SK-N-SH treated with all-trans-retinoic acid at 6 μM for 48 hours (cell line): ENCODE measurements around the gene CLEC18B.

Source experiments
- ATAC-seq: fragments of 200-7000 bp; cut with Tn5 transposase; 3 replicates; pipeline ENCODE4 v1.9.1; 2020; ENCODE audit warnings: mild to moderate bottlenecking, moderate library complexity
- ARNTL ChIP-seq: fragments of 450-650 bp; formaldehyde crosslinking; IDR thresholded peaks from 2 replicates; pipeline ENCODE4 v1.5.0; 2020; ENCODE audit warnings: low read depth, mild to moderate bottlenecking, moderate library complexity, borderline replicate concordance
- BACH2 ChIP-seq: fragments of 250-450 bp; sonication (Bioruptor Pico); IDR thresholded peaks from 2 replicates; pipeline ENCODE4 v1.9.0; 2021; ENCODE audit warnings: mild to moderate bottlenecking, borderline replicate concordance
- CSDC2 ChIP-seq: fragments of 250-450 bp; sonication (Bioruptor Pico); IDR thresholded peaks from 2 replicates; pipeline ENCODE4 v1.5.0; 2020; ENCODE audit warnings: mild to moderate bottlenecking, moderate library complexity
- ESRRG ChIP-seq: fragments of 250-450 bp; sonication (Bioruptor Pico); IDR thresholded peaks from 2 replicates; pipeline ENCODE4 v1.6.1; 2021; ENCODE audit warnings: mild to moderate bottlenecking
- GLIS3 ChIP-seq: fragments of 250-450 bp; sonication (Bioruptor Pico); IDR thresholded peaks from 2 replicates; pipeline ENCODE4 v1.5.0; 2020; ENCODE audit warnings: mild to moderate bottlenecking, moderate library complexity
- ISL1 ChIP-seq: fragments of 250-450 bp; sonication (Bioruptor Pico); IDR thresholded peaks from 2 replicates; pipeline ENCODE4 v2.1.2; 2022; ENCODE audit warnings: mild to moderate bottlenecking, moderate library complexity
- OSR1 ChIP-seq: fragments of 250-450 bp; sonication (Bioruptor Pico); IDR thresholded peaks from 2 replicates; pipeline ENCODE4 v1.8.0; 2022; ENCODE audit warnings: moderate library complexity, mild to moderate bottlenecking, inconsistent platforms
- PPARA ChIP-seq: fragments of 250-450 bp; sonication (Bioruptor Pico); IDR thresholded peaks from 2 replicates; pipeline ENCODE4 v1.5.0; 2020; ENCODE audit warnings: mild to moderate bottlenecking, borderline replicate concordance
- RARB ChIP-seq: fragments of 250-450 bp; sonication (Bioruptor Pico); IDR thresholded peaks from 2 replicates; pipeline ENCODE4 v1.8.0; 2021; ENCODE audit warnings: mild to moderate bottlenecking, moderate library complexity
- SNAI2 ChIP-seq: fragments of 250-450 bp; sonication (Bioruptor Pico); IDR thresholded peaks from 2 replicates; pipeline ENCODE4 v1.5.0; 2020; ENCODE audit warnings: mild to moderate bottlenecking, moderate library complexity
- TCF4 ChIP-seq: fragments of 250-450 bp; sonication (Bioruptor Pico); IDR thresholded peaks from 2 replicates; pipeline ENCODE4 v1.8.0; 2021; ENCODE audit warnings: mild to moderate bottlenecking, moderate library complexity, borderline replicate concordance
- TOX ChIP-seq: fragments of 250-450 bp; sonication (Bioruptor Pico); IDR thresholded peaks from 2 replicates; pipeline ENCODE4 v1.8.0; 2021; ENCODE audit warnings: mild to moderate bottlenecking, moderate library complexity, borderline replicate concordance
- ZC3H10 ChIP-seq: fragments of 250-450 bp; sonication (Bioruptor Pico); IDR thresholded peaks from 2 replicates; pipeline ENCODE4 v1.5.1; 2021; ENCODE audit warnings: mild to moderate bottlenecking, moderate library complexity
- ZFP3 ChIP-seq: fragments of 250-450 bp; sonication (Bioruptor Pico); IDR thresholded peaks from 2 replicates; pipeline ENCODE4 v1.5.0; 2020; ENCODE audit warnings: mild to moderate bottlenecking, moderate library complexity
- ZFP30 ChIP-seq: fragments of 450-650 bp; formaldehyde crosslinking; IDR thresholded peaks from 2 replicates; pipeline ENCODE4 v1.5.0; 2022; ENCODE audit warnings: mild to moderate bottlenecking, moderate library complexity
- ZNF565 ChIP-seq: fragments of 450-650 bp; formaldehyde crosslinking; conservative IDR thresholded peaks from 2 replicates; pipeline ENCODE4 v1.5.0; 2020; ENCODE audit warnings: low read depth, mild to moderate bottlenecking, moderate library complexity
- ZNF8 ChIP-seq: fragments of 450-650 bp; formaldehyde crosslinking; IDR thresholded peaks from 2 replicates; pipeline ENCODE4 v1.5.0; 2020; ENCODE audit warnings: mild to moderate bottlenecking, moderate library complexity
- TF ChIP-seq, protein P1 (sequence below): fragments of 250-450 bp; sonication (Bioruptor Pico); IDR thresholded peaks from 2 replicates; pipeline ENCODE4 v1.8.0; 2021; ENCODE audit warnings: low read depth, mild to moderate bottlenecking, moderate library complexity, borderline replicate concordance
- TF ChIP-seq, protein P2 (sequence below): fragments of 250-450 bp; sonication (Bioruptor Pico); IDR thresholded peaks from 2 replicates; pipeline ENCODE4 v1.5.1; 2020; ENCODE audit warnings: low read depth, mild to moderate bottlenecking, moderate library complexity
- TF ChIP-seq, protein P3 (sequence below): fragments of 250-450 bp; sonication (Bioruptor Pico); IDR thresholded peaks from 2 replicates; pipeline ENCODE4 v1.8.0; 2020; ENCODE audit warnings: mild to moderate bottlenecking, moderate library complexity, borderline replicate concordance
- TF ChIP-seq, protein P4 (sequence below): fragments of 250-450 bp; sonication (Bioruptor Pico); IDR thresholded peaks from 2 replicates; pipeline ENCODE4 v1.5.1; 2021; ENCODE audit warnings: mild to moderate bottlenecking, moderate library complexity
- TF ChIP-seq, protein P5 (sequence below): fragments of 250-450 bp; sonication (Bioruptor Pico); IDR thresholded peaks from 2 replicates; pipeline ENCODE4 v1.5.0; 2020; ENCODE audit warnings: mild to moderate bottlenecking, moderate library complexity

Gene CLEC18B

DNA sequence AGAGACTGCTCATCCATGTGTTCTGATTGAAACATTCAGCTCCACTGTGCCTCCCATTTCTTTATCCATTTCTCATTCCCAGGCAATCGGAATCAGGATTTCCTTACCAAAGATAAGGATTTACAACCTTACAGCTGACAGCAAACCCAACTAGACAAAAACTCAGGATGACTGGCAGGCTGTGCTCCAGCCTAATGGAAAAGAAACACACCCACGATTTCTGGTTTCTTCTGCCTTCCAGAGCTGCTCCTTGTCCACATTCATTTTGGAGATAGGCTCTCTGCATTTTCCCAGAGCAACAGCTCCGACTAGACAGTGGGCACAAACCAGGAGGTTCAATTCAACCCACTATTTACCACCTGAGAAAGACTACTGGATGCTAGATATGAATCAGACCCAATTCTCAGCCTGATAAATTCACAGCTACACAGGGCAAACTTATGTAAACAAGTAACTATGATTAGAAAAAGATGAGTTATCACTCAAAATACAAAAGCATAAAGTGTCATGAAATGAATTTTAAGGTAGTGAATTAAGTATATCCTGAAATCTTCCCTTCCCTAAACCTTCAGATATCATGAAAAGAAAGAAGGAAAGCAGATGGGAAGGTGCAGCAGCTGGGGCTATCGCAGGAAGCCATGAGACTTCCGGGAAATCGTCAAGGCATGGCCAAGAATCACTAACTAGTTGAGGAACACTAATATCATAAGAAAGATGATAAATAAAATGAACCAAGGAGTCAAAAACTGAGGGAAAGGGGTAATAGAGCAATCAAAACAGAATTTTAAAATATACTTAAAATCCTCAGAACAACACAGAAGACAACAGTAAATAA lies 44.8 kb upstream of the CLEC18B start:
- ATAC-seq = no peak
- TF ChIP-seq, protein P1, sequence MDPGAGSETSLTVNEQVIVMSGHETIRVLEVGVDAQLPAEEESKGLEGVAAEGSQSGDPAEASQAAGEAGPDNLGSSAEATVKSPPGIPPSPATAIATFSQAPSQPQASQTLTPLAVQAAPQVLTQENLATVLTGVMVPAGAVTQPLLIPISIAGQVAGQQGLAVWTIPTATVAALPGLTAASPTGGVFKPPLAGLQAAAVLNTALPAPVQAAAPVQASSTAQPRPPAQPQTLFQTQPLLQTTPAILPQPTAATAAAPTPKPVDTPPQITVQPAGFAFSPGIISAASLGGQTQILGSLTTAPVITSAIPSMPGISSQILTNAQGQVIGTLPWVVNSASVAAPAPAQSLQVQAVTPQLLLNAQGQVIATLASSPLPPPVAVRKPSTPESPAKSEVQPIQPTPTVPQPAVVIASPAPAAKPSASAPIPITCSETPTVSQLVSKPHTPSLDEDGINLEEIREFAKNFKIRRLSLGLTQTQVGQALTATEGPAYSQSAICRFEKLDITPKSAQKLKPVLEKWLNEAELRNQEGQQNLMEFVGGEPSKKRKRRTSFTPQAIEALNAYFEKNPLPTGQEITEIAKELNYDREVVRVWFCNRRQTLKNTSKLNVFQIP (CRISPR knock-in tag) = no peak
- TF ChIP-seq, protein P2, sequence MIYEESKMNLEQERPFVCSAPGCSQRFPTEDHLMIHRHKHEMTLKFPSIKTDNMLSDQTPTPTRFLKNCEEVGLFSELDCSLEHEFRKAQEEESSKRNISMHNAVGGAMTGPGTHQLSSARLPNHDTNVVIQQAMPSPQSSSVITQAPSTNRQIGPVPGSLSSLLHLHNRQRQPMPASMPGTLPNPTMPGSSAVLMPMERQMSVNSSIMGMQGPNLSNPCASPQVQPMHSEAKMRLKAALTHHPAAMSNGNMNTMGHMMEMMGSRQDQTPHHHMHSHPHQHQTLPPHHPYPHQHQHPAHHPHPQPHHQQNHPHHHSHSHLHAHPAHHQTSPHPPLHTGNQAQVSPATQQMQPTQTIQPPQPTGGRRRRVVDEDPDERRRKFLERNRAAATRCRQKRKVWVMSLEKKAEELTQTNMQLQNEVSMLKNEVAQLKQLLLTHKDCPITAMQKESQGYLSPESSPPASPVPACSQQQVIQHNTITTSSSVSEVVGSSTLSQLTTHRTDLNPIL = no peak
- no peak for TF ChIP-seq ESRRG (CRISPR knock-in tag)
- TF ChIP-seq ZC3H10 (CRISPR knock-in tag) = no peak
- TF ChIP-seq TCF4 (CRISPR knock-in tag) = no peak
- no peak for TF ChIP-seq RARB
- TF ChIP-seq ZFP30 (CRISPR knock-in tag) = no peak
- no peak for TF ChIP-seq ZFP3
- TF ChIP-seq, protein P3, sequence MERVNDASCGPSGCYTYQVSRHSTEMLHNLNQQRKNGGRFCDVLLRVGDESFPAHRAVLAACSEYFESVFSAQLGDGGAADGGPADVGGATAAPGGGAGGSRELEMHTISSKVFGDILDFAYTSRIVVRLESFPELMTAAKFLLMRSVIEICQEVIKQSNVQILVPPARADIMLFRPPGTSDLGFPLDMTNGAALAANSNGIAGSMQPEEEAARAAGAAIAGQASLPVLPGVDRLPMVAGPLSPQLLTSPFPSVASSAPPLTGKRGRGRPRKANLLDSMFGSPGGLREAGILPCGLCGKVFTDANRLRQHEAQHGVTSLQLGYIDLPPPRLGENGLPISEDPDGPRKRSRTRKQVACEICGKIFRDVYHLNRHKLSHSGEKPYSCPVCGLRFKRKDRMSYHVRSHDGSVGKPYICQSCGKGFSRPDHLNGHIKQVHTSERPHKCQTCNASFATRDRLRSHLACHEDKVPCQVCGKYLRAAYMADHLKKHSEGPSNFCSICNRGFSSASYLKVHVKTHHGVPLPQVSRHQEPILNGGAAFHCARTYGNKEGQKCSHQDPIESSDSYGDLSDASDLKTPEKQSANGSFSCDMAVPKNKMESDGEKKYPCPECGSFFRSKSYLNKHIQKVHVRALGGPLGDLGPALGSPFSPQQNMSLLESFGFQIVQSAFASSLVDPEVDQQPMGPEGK = no peak

DNA sequence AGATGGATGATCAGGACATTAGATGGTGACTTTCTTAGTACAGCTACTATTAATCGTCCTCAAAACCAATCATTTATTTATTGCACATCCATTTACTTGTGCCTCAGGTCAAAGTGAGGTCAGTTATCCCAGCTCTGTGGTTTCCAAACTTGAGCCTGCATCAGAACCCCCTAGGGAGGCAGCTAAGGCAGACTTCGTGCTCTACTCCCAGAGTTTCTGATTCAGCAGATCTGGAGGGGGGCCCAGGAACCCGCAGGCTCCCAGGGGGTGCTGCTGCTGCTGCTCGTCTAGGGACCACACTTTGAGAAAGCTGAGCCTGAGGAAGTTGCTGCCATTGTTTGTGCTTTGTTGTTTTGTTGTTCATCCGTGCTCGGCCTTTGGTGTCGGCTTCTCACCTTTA lies 44.0 kb upstream of the CLEC18B start:
- no peak for ATAC-seq
- no peak for TF ChIP-seq RARB
- no peak for TF ChIP-seq TCF4 (CRISPR knock-in tag)
- TF ChIP-seq ISL1 = no peak
- TF ChIP-seq ARNTL (CRISPR knock-in tag) = no peak
- TF ChIP-seq ESRRG (CRISPR knock-in tag) = no peak

DNA sequence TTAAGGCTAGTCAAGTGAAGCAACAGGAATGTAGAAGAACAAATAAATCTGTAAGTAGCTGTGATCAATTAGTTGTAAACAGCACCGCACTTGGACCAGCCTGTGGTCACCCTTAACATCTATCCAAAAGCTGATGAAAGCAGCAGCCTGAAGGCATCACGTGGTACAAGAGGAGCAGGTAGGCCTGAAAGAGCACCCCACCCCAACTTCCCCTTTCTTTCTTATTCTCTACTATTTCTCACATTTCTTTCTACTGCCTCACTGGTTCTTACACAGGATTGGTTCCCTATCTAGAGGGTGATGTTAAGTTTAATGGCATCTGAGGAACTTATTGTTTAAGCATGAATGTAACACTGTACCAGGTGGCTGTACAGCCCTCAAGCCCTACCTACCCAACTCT lies 42.6 kb upstream of the CLEC18B start:
- no peak for ATAC-seq
- TF ChIP-seq GLIS3 (CRISPR knock-in tag) = no peak
- TF ChIP-seq TOX = no peak
- TF ChIP-seq, protein P3 = no peak
- TF ChIP-seq, protein P4, sequence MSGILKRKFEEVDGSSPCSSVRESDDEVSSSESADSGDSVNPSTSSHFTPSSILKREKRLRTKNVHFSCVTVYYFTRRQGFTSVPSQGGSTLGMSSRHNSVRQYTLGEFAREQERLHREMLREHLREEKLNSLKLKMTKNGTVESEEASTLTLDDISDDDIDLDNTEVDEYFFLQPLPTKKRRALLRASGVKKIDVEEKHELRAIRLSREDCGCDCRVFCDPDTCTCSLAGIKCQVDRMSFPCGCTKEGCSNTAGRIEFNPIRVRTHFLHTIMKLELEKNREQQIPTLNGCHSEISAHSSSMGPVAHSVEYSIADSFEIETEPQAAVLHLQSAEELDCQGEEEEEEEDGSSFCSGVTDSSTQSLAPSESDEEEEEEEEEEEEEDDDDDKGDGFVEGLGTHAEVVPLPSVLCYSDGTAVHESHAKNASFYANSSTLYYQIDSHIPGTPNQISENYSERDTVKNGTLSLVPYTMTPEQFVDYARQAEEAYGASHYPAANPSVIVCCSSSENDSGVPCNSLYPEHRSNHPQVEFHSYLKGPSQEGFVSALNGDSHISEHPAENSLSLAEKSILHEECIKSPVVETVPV (CRISPR knock-in tag) = no peak
- TF ChIP-seq ZC3H10 (CRISPR knock-in tag) = no peak
- TF ChIP-seq ZNF565 (CRISPR knock-in tag) = no peak
- TF ChIP-seq SNAI2 (CRISPR knock-in tag) = no peak
- TF ChIP-seq CSDC2 (CRISPR knock-in tag) = no peak
- no peak for TF ChIP-seq ESRRG (CRISPR knock-in tag)
- no peak for TF ChIP-seq ZNF8 (CRISPR knock-in tag)
- TF ChIP-seq TCF4 (CRISPR knock-in tag) = no peak
- no peak for TF ChIP-seq BACH2 (CRISPR knock-in tag)
- TF ChIP-seq, protein P2 = no peak
- TF ChIP-seq RARB = no peak
- no peak for TF ChIP-seq PPARA
- TF ChIP-seq, protein P5, sequence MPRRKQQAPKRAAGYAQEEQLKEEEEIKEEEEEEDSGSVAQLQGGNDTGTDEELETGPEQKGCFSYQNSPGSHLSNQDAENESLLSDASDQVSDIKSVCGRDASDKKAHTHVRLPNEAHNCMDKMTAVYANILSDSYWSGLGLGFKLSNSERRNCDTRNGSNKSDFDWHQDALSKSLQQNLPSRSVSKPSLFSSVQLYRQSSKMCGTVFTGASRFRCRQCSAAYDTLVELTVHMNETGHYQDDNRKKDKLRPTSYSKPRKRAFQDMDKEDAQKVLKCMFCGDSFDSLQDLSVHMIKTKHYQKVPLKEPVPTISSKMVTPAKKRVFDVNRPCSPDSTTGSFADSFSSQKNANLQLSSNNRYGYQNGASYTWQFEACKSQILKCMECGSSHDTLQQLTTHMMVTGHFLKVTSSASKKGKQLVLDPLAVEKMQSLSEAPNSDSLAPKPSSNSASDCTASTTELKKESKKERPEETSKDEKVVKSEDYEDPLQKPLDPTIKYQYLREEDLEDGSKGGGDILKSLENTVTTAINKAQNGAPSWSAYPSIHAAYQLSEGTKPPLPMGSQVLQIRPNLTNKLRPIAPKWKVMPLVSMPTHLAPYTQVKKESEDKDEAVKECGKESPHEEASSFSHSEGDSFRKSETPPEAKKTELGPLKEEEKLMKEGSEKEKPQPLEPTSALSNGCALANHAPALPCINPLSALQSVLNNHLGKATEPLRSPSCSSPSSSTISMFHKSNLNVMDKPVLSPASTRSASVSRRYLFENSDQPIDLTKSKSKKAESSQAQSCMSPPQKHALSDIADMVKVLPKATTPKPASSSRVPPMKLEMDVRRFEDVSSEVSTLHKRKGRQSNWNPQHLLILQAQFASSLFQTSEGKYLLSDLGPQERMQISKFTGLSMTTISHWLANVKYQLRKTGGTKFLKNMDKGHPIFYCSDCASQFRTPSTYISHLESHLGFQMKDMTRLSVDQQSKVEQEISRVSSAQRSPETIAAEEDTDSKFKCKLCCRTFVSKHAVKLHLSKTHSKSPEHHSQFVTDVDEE (CRISPR knock-in tag) = no peak
- no peak for TF ChIP-seq OSR1 (CRISPR knock-in tag)
- TF ChIP-seq ARNTL (CRISPR knock-in tag) = no peak
- TF ChIP-seq ZFP3 = no peak
- TF ChIP-seq, protein P1 (CRISPR knock-in tag) = no peak
